Measurements from ENCODE around the gene HSPB2.
"Not testable (repeated sequence)": the region's sequence is repeated elsewhere in the genome, so short reads cannot be mapped to it uniquely, and the experiment has no call there.

HSPB2 gene

DNA sequence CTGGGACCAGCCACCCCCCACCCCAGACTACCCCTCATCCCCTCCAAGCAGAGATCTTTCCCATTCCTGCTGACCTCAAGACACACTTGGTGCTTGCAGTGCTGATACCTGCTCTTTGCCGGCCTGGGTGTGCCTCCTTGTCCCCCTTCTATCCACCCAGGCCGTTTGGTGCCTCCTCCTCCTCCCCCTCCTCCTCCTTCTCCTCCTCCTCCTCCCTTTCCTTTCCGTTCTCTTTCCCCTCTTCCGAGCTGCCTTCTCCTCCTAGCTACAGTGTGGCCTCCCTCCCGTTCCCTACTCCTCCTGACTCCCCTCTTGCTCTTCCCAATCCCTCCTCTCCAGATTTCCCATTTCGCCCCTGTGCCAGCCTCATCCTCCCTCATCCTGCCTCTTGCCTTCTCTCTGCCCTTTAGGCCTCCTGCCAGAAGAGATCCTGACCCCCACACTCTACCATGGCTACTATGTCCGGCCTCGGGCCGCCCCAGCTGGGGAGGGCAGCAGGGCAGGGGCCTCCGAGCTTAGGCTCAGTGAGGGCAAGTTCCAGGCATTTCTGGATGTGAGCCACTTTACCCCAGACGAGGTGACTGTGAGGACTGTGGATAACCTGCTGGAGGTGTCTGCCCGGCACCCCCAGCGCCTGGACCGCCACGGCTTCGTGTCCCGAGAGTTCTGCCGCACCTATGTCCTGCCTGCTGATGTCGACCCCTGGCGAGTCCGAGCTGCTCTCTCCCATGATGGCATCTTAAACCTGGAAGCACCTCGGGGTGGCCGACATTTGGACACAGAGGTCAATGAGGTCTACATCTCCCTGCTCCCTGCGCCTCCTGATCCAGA lies 712 bp downstream of the HSPB2 start:
- no peak for DNase-seq (ENCODE audit: low read depth in 2 of 3, low spot score in 1 of 3)

DNA sequence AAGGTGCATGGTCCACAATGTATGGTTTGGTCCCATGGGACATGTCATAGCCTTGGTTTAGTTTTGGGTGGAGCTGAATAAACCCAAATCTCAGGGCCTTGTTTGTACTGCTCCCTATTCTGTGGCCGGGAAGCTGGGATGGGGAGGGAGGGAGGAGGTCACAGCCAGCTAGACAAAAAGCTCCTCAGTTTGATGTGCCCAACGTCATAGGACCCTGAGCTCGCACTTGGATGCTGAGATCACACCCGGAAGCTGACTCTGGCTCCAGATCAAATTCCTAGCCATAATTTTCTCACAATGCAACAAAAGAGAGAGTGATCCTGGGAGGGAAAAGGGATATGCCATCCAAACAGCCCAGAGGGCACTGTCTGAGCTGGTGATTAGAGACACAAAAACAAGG lies 1.5 kb downstream of the HSPB2 start:
- DNase-seq (ENCODE audit: low read depth in 2 of 3, low spot score in 1 of 3), result no peak

DNA sequence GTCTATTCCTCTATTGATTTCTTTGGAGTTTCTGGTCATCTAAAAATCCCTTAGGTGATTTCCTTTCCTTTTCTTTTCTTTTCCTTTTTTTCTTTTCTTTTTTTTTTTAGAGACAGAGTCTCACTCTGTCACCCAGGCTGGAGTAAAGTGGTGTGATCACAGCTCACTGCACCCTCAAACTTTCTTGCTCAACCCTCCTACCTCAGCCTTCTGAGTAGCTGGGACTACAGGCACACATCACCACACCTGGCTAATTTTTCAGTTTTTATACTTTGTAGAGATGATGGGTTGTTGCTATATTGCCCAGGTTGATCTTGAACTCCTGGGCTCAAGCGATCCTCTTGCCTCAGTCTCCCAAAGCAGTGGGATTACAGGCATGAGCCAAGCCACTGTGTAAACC lies 4.2 kb downstream of the HSPB2 start:
- DNase-seq (ENCODE audit: low read depth in 2 of 3, low spot score in 1 of 3), result no peak

DNA sequence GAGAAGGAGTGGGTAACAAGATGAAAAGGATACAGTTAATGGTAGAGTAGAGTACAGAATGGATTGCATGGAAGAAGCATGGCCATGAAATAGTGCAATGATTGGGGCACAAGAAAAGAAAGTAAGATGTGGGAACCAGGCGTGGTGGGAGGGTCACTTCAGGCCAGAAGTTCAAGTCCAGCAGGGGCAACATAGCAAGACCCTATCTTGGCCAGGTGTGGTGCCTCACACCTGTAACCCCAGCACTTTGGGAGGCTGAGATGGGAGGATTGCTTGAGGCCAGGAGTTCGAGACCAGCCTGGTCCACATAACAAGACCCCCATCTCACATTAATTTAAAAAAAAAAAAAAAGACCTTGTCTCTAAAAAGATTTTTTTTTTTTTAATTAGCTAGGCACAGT lies 4.8 kb downstream of the HSPB2 start:
- DNase-seq (ENCODE audit: low read depth in 2 of 3, low spot score in 1 of 3), result no peak

DNA sequence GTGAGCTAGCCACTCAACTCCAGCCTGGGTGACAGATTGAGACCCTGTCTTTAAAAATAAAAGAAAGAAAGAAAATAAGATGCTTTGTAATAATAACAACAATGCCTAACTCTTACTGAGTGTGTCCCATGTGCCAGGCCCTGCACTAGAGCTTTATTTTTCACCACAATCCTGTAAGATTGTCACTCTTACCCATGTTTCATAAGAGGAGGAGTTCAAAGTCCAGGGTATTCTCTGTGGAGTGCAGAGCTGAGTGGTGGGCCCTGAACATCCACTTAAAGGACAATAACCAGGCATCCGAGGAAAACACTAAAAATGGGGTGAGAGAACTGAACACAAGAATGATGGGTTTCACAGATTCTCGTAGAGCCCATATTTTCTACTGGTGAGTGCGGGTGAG lies 5.3 kb downstream of the HSPB2 start:
- DNase-seq (ENCODE audit: low read depth in 2 of 3, low spot score in 1 of 3), result no peak

DNA sequence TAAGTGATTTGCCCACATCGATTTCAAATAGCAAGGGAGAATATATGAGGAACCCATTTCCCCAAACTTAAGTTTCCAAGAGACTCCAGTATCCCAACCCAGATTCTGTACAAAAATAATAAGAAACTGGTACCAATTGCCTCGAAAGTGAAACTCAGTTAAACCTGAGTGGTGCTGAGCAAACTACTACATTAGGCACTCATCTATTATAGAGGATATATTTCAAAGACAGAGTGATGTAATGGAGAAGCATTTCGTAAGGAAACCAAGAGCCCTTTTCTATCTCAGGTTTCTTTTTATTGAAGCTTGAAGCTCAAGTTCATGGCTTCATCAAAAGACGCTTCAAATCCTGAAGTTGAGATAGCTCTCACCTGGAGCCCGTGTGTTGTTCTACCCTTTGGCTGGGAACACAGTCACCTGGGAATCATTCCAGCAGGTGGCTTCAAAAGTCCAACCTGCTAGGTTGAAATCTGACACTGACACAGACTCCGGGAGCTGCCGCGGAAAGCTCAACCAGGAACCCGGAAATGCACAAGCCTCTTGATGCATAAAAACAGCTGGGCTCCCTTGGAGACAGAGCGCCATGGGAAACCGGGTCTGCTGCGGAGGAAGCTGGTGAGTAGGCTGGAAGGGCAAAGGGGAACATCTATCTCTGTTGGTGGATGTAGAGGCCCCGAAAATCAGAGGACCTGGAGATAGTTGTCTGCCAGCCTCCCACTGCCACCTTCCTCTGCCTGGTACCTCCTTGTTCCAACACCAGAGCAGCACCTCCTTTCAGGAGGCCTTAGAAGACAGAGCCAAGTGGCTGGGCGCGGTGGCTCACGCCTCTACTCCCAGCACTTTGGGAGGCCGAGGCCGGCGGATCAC lies 6.1 kb downstream of the HSPB2 start, which contains the start of gene C11orf52:
Gene C11orf52 (plus strand): TSS at position 524 of the 867 bp plus-strand sequence. CDS start 60 bp downstream, at position 584.
- DNase-seq (ENCODE audit: low read depth in 2 of 3, low spot score in 1 of 3), result no peak

DNA sequence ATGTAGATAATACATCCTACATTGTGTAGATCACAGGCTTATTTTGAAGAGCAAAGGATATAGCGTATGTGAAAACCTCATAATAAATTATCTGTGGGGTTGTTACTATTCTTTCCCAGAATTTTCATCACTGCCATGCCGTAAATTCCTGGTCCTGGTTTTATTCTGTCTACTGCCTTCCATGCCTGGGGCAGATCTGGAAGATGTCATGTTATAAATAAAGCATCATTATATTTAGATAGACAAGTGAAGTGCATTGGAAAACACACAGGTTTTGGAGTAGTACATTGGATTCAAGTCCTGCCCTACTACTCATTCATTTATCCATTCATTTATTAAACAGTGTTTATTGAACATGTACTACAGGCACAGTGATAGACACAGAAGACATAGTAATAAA lies 8.4 kb downstream of the HSPB2 start:
- DNase-seq (ENCODE audit: low read depth in 2 of 3, low spot score in 1 of 3), result no peak

DNA sequence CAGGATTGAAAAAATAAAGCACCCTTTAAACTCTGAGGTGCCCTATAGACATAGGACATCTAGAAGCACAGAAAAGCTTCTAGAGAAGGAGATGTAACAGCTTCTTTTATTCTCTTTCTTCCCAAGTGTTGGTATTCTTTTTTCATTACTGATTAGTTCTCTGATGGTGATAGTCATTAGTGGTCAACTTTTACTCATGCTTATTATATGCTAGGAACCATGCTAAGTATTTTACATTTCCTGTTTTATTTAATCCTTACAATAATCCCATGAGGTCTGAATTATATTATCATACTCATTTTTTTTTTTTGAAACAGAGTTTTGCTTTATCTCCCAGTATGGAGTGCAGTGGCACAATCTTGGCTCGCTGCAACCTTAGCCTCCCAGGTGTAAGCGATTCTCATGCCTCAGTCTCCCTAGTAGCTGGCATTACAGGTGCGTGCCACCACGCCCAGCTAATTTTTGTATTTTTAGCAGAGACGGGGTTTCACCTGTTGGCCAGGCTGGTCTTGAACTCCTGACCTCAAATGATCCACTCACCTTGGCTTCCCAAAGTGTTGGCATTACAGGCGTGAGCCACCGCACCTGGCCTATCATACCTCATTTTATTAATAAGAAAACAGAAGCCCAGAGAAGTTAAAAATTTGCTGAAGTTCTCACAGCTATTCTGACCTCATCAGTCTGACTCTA lies 9.2 kb downstream of the HSPB2 start:
- DNase-seq (ENCODE audit: low read depth in 2 of 3, low spot score in 1 of 3), result no peak

DNA sequence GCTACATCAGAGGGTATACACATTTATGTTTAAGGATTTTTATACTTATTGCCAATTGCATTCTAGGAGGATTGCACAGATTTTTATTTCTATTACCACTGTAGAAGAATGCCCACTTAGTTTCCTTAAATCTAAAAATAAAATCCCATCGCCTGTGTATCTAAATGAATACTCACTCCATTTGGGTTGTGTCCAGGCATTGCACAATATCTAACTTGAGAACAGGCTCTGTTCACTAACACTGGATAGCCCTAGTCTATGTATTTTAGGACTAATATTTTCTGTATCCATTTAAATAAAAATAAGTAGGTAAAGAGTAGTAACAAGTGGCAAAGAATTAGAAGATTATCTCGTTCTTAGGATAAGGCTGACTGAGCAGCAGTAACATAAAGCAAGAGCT lies 10.3 kb downstream of the HSPB2 start:
- no peak for DNase-seq (ENCODE audit: low read depth in 2 of 3, low spot score in 1 of 3)

DNA sequence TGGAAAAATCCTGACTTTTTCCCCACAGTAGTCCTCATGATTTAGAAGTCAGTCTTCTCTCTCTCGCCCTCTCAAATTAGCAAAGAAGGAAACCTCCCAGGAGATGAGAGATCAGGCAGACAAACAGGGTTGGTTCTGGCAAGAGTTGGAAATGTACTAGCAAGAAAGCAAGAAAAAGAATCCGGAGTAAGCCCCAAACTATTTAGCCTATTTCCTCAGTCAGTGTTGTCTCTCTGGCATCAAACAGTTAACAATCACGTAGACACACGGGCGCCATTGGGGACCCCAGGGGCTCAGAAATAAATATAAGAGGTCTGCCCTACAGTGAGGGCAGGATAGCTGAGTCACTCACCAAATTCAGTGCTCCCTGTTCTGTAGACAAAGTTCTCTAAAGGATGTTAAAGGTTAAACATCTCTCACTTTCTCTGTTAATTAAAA lies 10.8 kb downstream of the HSPB2 start:
- no peak for DNase-seq (ENCODE audit: low read depth in 2 of 3, low spot score in 1 of 3)

DNA sequence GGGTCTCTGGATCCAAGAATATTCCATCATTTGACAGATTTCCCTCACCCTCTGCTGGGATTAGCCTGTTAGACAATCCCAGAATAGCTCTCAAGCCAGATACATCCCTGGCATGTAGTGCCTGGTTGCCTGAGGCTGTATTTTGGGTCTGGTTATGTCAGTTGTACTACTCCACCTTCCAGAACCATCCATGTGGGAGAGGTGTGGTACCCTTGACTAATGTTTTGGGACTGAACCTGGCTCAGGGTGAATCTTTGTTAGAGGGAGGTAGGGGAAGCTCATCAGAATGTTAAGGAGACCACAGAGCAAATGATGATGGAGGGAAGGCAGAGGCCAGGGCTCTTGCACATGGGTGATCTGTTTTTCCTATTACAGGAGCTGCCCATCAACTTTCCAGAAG lies 11.4 kb downstream of the HSPB2 start:
- DNase-seq (ENCODE audit: low read depth in 2 of 3, low spot score in 1 of 3), result no peak

DNA sequence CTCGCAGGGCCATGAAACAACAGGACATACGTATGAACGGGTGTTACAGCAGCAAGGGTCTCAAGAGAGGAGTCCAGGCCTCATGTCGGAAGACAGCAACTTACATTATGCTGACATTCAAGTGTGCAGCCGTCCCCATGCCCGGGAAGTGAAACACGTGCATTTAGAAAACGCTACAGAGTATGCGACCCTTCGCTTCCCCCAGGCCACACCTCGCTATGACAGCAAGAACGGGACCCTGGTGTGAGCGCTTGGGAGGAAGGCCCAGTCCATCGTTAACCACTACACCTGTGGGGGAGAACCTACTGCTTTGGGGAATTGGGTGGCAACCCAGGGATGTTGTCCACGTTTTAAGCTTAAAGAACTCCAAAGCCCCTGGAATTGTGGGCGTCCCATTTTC lies 13.4 kb downstream of the HSPB2 start:
- no peak for DNase-seq (ENCODE audit: low read depth in 2 of 3, low spot score in 1 of 3)

DNA sequence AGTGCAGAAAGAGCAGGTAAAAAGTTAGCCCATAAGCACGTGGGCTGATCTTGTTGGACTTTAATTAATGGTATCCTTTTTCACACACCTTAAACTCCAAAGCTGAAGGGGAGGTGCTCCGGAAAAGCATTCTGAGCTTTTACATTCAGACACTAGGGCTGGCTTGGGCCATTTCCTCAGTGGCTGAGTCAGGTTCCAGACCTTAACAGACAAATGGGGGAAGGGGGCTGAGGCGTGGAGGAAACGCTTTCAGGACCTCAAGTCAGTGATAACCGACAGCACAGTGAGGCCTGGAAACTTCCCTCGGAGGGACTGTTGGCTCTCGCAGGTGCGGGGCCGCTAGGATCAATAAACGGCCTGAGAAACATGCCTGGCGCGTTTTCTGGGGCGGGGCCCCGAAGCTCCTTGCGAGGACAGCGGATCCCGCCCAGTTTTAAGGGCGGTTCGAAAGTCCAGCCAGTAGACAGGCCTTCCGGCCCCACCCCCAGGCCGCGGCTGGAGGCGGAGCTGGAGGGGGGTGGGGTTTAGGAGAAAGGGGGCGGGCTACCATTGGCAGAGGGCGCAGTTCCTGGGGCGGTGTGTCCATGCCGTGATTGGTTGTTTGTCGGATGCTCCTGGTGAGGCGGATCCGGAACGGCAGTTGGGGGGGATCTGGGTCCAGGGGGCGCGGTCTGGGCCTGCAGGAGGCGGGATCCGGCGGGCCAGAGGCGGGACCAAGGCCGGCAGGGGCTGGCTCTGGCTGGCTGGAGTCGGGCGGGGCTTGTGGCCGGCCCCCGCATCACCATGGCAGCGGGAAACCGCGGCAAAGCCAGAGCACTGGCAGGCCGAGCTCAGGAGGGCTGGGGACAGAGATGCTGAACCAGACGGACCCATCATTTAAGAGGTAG lies 14.2 kb downstream of the HSPB2 start:
- DNase-seq (ENCODE audit: low read depth in 2 of 3, low spot score in 1 of 3), result peak; percentile 92 to 94 (median 94)

DNA sequence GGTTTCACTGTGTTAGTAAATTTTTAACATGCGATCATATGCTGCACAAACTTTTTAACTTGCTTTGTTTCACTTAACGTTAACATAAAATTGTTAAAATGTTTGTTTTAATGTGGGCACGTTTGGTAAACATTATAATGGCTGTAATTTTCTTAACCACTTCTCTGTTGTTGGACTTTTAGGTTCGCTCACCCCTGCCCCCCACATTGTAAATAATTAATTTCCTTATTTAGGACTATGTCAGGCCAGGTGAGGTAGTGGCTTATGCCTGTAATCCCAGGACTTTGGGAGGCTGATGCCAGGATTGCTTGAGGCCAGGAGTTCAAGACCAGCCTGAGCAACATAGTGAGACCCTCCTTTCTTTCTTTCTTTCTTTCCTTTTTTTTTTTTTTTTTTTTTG lies 17.9 kb downstream of the HSPB2 start:
- DNase-seq (ENCODE audit: low read depth in 2 of 3, low spot score in 1 of 3), result no peak

DNA sequence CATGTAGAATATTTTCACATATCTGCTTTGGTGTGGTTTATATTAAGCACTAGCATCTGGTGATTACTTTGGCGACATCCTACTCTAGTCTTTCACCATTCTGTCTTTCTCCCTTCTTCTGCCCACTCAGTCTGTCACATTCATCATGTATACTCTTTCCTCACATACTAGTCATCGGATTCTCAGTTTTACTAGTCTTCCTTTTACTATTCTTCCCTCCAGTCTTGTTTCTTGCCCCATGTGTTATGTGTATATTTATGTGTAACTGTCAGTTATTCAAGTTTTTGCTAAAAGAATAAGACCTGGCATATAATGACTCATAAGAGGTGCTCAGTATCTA lies 20.0 kb downstream of the HSPB2 start:
- DNase-seq (ENCODE audit: low read depth in 2 of 3, low spot score in 1 of 3), result no peak

DNA sequence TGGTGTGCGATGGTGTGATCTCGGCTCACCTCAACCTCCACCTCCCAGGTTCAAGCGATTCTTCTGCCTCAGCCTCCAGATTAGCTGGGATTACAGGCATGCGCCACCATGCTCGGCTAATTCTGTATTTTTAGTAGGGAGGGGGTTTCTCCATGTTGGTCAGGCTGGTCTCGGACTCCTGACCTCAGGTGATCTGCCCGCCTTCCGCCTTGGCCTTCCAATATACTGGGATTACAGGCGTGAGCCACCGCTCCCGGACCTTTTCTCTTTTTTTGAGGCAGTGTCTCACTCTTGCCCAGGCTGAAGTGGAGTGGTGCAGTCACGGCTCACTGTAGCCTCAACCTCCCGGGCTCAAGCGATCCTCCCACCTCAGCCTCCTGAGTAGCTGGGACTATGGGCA lies 20.6 kb downstream of the HSPB2 start:
- not testable (repeated sequence) for DNase-seq (ENCODE audit: low read depth in 2 of 3, low spot score in 1 of 3)

DNA sequence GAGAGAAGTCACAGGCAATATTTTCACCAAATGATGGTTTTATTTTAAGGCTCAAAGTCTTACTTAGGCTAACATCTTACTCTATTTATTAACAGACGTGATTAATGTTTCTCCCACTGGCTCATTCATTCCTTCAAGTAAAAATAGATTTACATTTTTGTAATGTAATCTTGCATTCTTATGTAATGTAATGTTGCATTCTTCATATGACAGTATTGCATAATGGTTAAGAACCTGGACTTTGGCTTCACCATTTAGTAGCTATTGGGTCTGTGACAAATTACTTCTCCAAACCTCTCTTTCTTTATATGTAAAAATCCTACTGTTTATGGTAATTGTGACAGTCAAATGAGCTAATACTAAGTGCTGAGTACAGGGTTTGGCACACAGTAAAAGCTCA lies 21.3 kb downstream of the HSPB2 start:
- no peak for DNase-seq (ENCODE audit: low read depth in 2 of 3, low spot score in 1 of 3)

DNA sequence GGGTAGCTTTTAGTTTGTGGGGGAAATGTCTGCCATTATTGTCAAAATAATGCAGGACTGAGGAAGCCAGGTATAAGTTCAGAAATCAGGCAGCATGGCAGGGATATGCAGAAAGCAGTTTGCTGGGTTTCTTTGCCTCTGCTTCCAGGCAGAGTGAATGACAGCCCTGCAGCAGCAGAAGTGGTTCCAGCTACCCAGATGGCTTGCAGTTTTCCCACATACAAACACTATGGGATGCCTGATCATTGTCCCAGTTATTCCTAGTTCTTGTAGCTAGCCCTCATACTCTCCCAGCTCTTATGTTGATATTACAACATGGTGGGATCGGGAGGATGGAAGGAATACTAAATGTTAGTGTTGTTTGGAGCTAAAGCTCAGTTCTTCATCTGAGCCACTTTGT lies 21.8 kb downstream of the HSPB2 start:
- DNase-seq (ENCODE audit: low read depth in 2 of 3, low spot score in 1 of 3), result no peak

DNA sequence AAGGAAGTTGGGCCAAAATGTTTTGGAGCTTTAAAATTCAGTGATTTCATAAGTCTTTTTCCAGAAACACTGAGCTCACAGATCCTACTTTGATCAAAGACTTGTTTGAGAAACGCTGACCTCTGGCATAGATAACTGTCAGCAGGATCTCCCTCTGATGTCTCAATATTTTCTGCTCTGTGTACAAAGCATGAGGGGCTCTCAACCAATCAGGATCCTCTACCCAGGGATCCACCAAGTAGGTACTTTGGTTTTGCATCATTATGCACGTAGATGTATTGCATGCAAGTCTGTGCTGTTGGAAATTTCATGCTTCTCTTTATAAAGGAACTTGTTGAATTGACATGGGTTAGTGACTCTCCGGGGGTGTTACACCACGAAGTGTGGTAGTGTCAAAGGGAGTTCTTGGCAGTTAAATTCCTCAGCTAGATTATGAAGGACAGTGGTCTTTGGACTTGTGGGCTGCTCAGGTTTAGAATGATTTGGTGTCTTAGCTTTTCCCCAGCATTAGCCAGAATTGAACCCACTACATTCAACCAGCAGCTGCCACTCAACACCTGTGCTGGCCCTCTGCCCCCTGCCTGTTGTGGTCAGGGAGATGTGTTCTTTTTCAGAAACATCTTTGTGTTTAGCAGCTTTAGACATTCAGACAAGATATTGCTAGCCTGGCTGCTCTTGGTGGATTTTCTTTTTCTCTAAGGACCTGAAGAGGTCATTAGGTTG lies 22.9 kb downstream of the HSPB2 start:
- no peak for DNase-seq (ENCODE audit: low read depth in 2 of 3, low spot score in 1 of 3)

DNA sequence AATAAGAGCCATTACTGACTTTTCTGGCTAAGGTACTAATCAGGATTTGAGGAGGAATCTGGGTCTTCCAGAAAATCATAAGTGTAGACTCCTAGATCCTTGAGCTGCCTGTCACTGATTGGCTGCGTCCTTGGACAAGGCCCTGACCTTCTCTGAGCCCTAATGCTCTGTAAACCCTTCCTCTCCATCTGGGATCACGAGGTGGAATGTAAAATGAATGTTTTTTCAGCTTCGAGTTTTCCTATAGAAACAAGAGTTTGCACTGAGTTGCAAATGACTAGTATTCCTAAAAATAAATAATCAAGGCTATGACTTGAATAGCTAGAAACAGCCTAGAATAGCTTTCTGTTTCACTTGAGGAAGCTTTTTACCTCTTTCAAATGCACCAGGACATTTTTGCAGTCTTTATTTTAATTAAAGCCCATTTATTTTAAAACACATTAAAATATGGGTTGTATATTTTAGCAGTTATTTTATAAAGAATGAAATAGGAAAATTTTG lies 23.6 kb downstream of the HSPB2 start:
- DNase-seq (ENCODE audit: low read depth in 2 of 3, low spot score in 1 of 3), result no peak

All from stimulated activated CD4-positive, alpha-beta T cell treated with anti-CD3 and anti-CD28 coated beads, Interleukin-12 subunit alpha, Interleukin-12 subunit beta, amount 100 ng/mL, for 48 hours (primary cell).